Suprapubic skin (tissue), 3 donors: Measurements from ENCODE around the gene DPYD.

Experiments
- POLR2A ChIP-seq, 2 donors: fragments of 450-650 bp; IDR thresholded peaks; one replicate each; pipeline ENCODE4 v1.6.1; 2017; ENCODE audit warnings: antibody characterized with exemption in 2 of 2, mild to moderate bottlenecking in 2 of 2, moderate library complexity in 2 of 2
- TF ChIP-seq, protein P1 (sequence below), 2 donors: fragments of 200-600 bp in 1 of 2; fragments of 450-650 bp in 1 of 2; sonication (generic) in 1 of 2; IDR thresholded peaks; one replicate each; pipeline ENCODE4 v1.5.1; 2016 to 2019; ENCODE audit warnings: antibody characterized with exemption in 2 of 2, mild to moderate bottlenecking in 1 of 2, moderate library complexity in 1 of 2

DNA sequence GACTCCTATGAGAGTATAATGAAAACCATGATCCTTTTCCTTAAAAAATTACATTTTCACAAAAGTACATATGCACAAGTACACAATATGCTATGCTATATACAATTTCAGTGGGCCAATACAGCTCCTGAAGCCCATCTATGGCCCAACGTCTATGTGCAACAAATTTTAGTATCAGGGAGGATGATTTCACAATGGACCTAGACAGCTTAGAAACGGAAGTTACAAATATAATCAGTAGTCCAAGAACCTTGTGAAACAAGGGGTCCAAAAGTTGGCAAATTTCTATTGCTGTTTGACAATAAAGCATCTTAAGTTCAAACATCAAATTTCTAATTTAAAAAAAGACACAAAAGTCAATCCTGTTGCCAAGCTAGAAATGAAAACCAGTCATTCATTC is 87.0 kb downstream of the DPYD start:
- TF ChIP-seq POLR2A (IDR thresholded peaks at IDR 0.05): no peak
- TF ChIP-seq, protein P1, sequence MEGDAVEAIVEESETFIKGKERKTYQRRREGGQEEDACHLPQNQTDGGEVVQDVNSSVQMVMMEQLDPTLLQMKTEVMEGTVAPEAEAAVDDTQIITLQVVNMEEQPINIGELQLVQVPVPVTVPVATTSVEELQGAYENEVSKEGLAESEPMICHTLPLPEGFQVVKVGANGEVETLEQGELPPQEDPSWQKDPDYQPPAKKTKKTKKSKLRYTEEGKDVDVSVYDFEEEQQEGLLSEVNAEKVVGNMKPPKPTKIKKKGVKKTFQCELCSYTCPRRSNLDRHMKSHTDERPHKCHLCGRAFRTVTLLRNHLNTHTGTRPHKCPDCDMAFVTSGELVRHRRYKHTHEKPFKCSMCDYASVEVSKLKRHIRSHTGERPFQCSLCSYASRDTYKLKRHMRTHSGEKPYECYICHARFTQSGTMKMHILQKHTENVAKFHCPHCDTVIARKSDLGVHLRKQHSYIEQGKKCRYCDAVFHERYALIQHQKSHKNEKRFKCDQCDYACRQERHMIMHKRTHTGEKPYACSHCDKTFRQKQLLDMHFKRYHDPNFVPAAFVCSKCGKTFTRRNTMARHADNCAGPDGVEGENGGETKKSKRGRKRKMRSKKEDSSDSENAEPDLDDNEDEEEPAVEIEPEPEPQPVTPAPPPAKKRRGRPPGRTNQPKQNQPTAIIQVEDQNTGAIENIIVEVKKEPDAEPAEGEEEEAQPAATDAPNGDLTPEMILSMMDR (IDR thresholded peaks at IDR 0.05): no peak
